Parathyroid adenoma (tissue), 2 donors: ENCODE results near the gene MARF1.

Experiments
- H2AFZ ChIP-seq: fragments of 300-600 bp; sonication (generic); one replicate; pipeline ENCODE4 v1.7.0; 2017; ENCODE audit warnings: antibody characterized with exemption, mild to moderate bottlenecking
- H3K27ac ChIP-seq: fragments of 300-600 bp; sonication (generic); one replicate; pipeline ENCODE4 v1.7.0; 2017
- H3K27me3 ChIP-seq: fragments of 300-600 bp; sonication (generic); one replicate; pipeline ENCODE4 v1.7.0; 2017; ENCODE audit warnings: low read length; ENCODE audit not compliant: control insufficient read depth, insufficient read depth
- H3K36me3 ChIP-seq: fragments of 300-600 bp; sonication (generic); one replicate; pipeline ENCODE4 v1.7.0; 2017; ENCODE audit warnings: low read length; ENCODE audit not compliant: control insufficient read depth, insufficient read depth
- H3K4me1 ChIP-seq: fragments of 300-600 bp; sonication (generic); one replicate; pipeline ENCODE4 v1.7.0; 2017; ENCODE audit warnings: control low read depth
- H3K4me2 ChIP-seq: fragments of 300-600 bp; sonication (generic); one replicate; pipeline ENCODE4 v1.7.0; 2017; ENCODE audit warnings: low read length
- H3K4me3 ChIP-seq: fragments of 300-600 bp; sonication (generic); one replicate; pipeline ENCODE4 v1.7.0; 2017; ENCODE audit warnings: low read depth, low read length
- H3K79me2 ChIP-seq: fragments of 300-600 bp; sonication (generic); one replicate; pipeline ENCODE4 v1.7.0; 2017; ENCODE audit warnings: control low read depth
- H3K9ac ChIP-seq: fragments of 300-600 bp; sonication (generic); one replicate; pipeline ENCODE4 v1.7.0; 2017; ENCODE audit warnings: mild to moderate bottlenecking
- H3K9me3 ChIP-seq: fragments of 300-600 bp; sonication (generic); one replicate; pipeline ENCODE4 v1.7.0; 2017; ENCODE audit warnings: low read length; ENCODE audit not compliant: control insufficient read depth
- TF ChIP-seq, protein P1 (sequence below): fragments of 300-600 bp; sonication (generic); IDR thresholded peaks from one replicate; pipeline ENCODE4 v1.7.0; 2017; ENCODE audit warnings: antibody characterized with exemption, mild to moderate bottlenecking
- donor health status: primary hyperparathyroidism.

Gene MARF1

DNA sequence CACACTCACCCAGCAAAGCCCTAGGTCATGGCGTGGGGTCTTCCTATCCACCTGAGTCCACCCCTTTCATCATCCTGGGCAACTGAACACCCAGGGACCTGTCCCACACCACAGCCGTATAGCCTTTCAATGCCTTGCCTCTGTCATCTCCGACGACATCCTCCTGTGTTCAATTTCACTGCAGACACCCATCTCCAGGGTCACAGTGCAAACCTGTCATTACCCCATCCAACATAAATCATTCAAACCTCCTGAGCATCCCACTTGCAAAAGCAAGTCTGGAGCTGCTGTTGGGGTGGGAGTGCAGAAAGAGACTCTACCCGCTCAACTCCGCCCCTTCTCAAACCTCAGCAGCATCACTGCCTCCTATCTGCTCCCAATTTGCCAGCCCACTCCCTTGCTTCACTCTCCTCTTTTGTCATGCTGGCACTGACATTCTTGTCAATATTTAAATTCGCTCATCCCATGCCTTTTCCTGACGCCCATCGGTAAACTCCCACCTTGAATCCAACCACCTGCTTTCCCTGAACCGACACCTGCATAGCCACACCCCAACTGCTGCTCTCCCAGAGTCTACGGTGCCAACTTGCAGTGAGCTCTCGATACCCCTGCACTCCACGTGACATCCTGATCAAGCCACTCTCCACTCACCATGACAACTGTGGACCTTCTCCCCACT is 37.0 kb downstream of the MARF1 start:
- Histone ChIP-seq H3K9ac (no peak overlapping the region), H3K79me2 (peaks cover 2% of the 10 kb centered on the region), H3K27me3 (no peaks in the 10 kb centered on the region), H2AFZ (no peak overlapping the region), H3K4me2 (no peak overlapping the region), H3K36me3 (no peaks in the 10 kb centered on the region), H3K27ac (no peak overlapping the region), H3K4me3 (no peak overlapping the region), H3K4me1 (peaks cover 4% of the 10 kb centered on the region), H3K9me3 (no peaks in the 10 kb centered on the region)
- TF ChIP-seq, protein P1, sequence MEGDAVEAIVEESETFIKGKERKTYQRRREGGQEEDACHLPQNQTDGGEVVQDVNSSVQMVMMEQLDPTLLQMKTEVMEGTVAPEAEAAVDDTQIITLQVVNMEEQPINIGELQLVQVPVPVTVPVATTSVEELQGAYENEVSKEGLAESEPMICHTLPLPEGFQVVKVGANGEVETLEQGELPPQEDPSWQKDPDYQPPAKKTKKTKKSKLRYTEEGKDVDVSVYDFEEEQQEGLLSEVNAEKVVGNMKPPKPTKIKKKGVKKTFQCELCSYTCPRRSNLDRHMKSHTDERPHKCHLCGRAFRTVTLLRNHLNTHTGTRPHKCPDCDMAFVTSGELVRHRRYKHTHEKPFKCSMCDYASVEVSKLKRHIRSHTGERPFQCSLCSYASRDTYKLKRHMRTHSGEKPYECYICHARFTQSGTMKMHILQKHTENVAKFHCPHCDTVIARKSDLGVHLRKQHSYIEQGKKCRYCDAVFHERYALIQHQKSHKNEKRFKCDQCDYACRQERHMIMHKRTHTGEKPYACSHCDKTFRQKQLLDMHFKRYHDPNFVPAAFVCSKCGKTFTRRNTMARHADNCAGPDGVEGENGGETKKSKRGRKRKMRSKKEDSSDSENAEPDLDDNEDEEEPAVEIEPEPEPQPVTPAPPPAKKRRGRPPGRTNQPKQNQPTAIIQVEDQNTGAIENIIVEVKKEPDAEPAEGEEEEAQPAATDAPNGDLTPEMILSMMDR, result no peak

DNA sequence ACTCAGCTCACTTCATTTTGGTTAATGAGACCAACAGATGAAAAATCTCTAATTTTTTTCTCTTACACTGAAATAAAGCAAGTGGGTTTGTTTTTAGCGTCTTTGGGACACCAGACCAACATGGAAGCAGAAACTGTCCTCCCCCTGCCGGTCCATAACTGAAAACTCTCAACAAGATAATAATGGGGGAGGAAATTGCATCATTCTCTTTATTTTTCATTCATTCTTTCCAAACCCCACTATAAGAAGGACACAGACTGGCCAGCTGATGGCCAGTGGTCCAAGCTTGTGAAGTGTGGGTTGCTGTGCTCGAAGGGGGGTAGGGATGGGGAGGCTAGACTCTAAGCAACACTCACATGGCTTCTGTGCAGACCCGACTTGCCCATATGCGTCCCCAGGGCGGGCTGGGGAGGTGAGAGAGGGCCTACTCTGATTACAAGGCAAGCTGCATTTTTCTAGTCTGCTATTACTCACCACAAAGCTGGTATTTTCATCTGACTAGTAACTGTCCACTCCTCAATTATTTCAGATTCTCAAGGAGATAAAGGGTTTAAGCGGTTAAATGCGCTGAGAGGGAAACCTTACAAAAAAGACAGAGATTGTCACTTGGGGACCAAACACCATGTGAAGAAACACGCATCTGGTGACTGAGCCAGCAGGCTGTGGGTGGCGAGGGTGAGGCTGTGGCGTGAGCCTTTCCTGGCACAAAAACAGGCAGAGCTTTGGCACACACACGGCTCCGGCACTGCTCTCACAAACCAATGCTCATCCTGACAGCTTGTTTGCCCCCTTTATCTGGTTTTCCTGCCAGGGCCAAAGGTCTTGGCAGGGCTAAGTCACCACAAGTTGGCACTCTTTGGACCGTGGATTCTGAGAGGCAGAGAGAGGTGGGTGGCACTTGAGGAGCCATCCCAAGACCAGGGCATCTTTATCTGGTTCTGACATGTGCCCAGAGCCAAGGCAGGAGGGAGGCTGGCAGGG is 38.2 kb downstream of the MARF1 start:
- Histone ChIP-seq H3K9me3 (no peaks in the 10 kb centered on the region), H3K27me3 (no peaks in the 10 kb centered on the region), H3K79me2 (peaks cover 2% of the 10 kb centered on the region), H3K27ac (no peak overlapping the region), H2AFZ (no peak overlapping the region), H3K4me3 (no peak overlapping the region), H3K9ac (no peak overlapping the region), H3K36me3 (no peaks in the 10 kb centered on the region), H3K4me2 (no peak overlapping the region), H3K4me1 (peaks cover 4% of the 10 kb centered on the region)
- TF ChIP-seq, protein P1, result no peak

DNA sequence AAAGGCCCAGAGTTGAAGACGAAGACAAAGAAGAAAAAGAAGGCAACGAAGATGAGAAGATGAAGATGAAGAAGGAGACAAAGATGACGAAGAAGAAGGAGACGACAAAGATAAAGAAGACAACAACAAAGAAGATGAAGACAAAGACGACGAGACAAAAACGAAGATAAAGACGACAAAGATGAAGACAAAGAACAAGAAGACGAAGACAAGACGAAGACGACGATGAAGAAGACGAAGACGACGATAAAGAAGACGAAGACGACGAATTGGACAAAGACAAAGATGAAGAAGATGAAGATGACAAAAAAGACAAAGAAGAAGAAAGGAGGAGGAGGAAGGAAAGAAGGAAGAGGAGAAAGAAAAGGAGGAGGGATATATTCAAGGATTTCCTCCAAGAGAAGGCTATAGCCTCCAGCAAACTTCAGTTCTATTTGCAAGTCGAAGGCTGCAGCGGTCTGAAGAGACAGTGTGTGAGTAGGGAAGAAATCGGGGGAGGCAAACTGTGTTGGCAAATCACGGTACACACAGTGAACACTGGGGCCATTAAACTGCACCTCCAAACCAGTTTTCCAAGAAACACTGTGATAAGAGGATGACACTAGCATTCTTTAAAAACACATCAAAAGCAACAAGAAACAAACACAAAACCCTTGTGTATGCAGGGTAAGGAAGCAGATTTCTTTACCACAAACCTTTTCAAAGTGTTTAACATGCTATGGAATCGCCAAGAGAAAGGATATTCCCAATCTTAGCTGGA is 40.5 kb downstream of the MARF1 start:
- H3K36me3 ChIP-seq, result no peaks in the 10 kb centered on the region
- H3K4me3 ChIP-seq, result no peak overlapping the region

DNA sequence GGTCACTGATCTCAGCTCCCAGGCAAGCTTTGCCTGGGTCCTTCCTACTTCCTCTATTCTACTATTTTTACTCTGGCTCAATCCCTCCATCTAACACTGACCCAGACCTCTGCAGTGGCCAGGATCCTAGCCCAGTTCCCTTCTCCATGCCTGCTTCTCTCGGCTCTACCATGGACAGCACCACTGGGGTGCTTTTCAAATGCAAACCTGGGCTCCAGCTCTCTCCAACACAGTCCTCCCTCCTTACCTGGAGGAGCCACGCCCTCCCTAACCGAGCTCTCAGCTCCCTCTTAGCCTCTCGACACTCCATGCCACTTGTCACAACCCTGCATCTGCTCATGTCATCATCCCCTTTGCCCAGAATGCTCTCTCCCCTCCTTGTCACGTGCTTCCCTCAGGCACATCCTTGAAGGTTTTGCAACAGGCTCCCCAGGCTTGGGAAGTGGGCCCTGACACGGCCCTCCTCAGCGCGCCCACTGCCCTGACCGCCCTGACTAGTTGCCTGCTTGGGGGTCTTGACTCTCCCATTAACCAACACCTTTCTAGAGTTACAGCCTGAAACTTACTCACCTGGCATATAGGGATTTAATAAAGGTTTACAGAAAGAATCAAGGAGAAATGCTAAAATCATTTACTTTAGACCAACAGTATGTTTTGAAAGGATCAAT is 41.6 kb downstream of the MARF1 start:
- H3K4me3 ChIP-seq, result no peak overlapping the region
- no peak overlapping the region for H3K4me2 ChIP-seq
- H3K27ac ChIP-seq, result no peak overlapping the region
- no peaks in the 10 kb centered on the region for H3K79me2 ChIP-seq
- no peaks in the 10 kb centered on the region for H3K27me3 ChIP-seq
- no peak overlapping the region for H2AFZ ChIP-seq
- TF ChIP-seq, protein P1, result no peak
- H3K36me3 ChIP-seq, result no peaks in the 10 kb centered on the region
- no peaks in the 10 kb centered on the region for H3K4me1 ChIP-seq
- no peak overlapping the region for H3K9ac ChIP-seq
- no peaks in the 10 kb centered on the region for H3K9me3 ChIP-seq

More for the DNA sequence above, 40.5 kb downstream of the MARF1 start:
- Histone ChIP-seq H3K27ac (no peak overlapping the region), H3K27me3 (no peaks in the 10 kb centered on the region), H3K4me2 (no peak overlapping the region), H3K9me3 (no peaks in the 10 kb centered on the region), H2AFZ (no peak overlapping the region), H3K79me2 (peaks cover 2% of the 10 kb centered on the region), H3K4me1 (no peaks in the 10 kb centered on the region), H3K9ac (no peak overlapping the region)
- TF ChIP-seq, protein P1, result no peak
